Ecto neural progenitor cell (in vitro differentiated cells): ENCODE data around the gene TWIST2.

Experiments used
- DNase-seq: peaks from one replicate; pipeline ENCODE4 v3.0.0-alpha.2; 2018; ENCODE audit warnings: low spot score

TWIST2 gene

DNA sequence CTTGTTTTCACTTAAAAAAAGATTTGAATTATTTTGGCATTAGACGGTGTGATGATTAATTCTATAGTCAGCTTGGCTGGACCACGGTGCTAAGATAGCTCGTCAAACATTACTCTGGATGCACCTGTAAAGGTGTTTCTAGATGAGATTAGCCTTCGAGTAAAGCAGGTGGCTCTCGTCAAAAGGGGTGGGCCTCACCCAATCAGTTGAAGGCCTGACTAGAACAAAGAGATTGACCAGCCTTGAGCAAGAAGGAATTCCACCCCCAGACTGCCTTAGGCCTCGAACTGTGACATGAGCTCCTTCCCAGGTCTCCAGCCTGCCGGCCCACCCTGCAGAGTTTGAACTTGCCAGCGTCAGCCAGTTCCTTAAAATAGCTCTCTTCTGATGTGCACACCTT is 73.4 kb downstream of the TWIST2 start:
- DNase-seq, result no peak

DNA sequence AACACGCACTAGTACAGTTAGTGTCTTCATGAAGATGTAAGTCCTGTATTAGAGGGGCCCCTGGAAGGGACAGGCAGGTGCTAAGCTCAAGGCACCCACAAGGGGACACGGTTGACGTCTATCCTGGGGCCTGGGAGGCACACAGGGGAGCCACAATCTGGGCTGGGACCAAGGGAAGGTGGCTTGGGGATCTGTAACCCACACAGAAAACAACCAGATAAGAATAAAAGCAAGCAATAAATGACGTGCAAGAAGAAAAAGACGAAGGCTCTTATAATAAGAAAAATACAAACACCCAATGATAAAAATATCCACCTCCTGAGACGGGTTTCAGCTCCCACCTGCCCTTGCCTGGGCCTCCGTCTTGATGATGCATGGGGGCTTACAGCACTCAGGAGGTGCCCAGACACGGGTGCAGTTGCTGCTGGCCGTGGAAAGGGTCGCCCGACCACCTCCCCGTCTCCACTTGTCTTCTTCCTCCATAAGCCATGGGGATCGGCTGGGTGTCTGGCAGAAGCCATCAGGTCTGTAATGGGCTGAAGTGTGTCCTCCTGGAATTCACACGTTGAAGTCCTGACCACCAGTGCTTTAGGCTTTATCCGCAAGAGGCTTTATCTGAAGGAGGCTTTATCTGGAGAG is 73.9 kb downstream of the TWIST2 start:
- DNase-seq, result no peak

DNA sequence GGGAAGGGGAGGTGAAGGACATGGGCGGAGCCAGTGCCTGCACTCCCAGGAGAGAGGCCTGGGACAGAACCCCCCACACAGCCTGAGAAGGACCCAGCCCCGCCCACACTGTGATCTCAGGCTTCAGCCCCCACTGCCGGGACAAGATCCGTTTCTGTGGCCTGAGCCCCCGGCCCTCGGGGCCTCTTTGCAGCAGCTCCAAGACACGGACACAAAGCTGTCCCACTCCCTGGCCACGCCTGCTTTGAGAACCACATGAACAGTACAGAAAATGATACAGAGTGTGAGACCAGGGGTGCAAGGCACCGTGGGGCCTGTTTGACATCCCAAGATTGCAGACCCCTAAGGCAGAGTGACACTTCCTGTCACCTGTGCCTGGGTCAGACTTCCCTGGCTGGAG is 74.5 kb downstream of the TWIST2 start:
- no peak for DNase-seq

- DNase-seq, result no peak
Observed at GRCh38 chr2:238924032-238924431, 76.1 kb downstream of the TWIST2 start.

DNA sequence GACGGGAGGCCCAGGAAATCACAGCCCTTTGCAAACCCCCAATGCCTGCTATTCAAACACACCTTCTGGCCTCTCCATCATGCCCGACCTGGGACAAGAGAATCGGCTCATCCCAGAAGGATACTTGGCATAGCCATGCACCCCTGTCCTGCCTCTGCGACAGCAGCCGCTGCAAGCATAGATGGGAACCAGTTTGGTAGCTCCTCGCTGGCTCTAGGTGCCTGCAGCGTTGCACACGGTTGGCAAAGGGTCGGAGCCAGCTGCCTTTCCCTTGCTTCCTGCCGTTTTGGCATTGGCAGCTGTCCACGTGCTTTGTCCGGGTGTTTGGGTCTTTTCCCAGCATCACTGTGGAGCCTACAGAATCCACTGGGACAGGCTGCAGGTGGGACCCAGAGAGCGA is 76.9 kb downstream of the TWIST2 start:
- no peak for DNase-seq

GRCh38 chr2:238925281-238925680 is 77.4 kb downstream of the TWIST2 start:
- no peak for DNase-seq

- no peak for DNase-seq
Observed at GRCh38 chr2:238925816-238926521, 78.1 kb downstream of the TWIST2 start.

GRCh38 chr2:238926761-238927611 is 79.1 kb downstream of the TWIST2 start:
- DNase-seq, result no peak

DNA sequence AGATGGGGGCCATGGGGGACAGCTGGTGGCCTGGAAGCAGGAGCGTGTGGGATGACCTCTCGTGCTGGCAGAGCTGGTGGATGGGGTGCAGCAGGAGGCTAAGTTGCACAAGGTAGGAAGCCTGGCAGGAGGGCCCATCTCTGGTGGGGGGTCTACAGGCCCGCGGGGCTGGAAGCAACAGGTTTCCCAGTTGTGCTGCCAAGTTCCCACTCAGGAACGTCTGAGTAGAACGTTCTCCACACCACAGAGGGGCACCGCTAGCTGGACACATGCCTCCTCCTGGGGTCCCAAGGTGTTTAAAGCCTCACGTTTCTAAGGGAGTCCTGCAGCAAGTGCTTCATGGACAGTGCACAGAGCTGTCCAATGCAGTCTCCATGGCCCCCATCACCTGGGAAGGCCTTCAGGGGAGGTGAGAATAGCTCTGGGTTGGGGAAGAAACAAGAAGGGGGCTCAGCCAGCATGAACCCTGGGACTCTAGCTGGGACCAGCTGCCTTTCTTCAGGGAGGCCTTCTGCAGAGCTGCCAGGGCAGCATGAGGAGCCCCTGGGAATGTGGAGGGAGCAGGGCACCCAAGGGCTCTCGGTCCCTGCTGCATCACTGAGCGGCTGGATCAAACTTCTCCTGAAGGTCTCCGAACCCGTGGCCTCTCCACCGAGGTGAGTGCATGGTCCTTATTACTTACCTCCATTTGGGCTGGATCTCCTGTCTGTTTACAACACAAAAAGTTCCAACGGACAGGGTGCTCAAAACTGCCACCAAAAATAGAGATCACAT is 80.0 kb downstream of the TWIST2 start:
- DNase-seq, result no peak

DNA sequence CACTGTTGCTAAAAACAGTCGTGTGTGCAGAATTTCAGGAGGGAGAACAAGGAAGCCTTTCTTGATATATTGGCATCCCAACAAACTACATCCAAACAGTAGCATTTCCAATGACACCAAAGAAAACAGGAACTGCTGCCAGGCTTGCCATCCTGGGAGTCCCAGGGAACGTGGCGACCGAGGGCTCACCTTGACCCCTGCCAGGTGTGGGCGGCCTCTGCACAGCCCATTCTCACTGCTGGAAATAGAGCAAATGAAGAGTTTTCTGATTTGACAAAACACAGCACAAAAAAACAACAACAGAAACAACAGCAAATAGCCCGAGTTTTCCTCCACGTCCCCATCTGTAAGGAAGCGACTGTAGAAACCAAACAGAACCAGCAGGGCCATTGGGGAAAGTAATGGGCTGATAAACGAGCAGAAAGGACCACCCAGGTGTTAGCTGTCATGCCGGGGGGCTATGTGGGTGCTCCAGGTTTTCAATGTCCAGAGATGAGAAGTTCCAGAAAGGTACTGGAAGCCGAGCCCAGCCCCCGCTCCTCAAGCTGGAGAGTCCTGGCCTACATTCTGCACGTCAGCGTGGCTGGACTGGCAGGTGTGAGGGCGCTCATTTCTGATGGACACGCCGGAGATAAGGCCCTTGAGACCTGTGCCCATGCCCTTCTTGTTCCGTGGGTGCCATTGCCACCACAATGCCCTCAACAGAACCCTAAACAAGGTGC is 80.8 kb downstream of the TWIST2 start:
- DNase-seq, result peak; percentile 37

DNA sequence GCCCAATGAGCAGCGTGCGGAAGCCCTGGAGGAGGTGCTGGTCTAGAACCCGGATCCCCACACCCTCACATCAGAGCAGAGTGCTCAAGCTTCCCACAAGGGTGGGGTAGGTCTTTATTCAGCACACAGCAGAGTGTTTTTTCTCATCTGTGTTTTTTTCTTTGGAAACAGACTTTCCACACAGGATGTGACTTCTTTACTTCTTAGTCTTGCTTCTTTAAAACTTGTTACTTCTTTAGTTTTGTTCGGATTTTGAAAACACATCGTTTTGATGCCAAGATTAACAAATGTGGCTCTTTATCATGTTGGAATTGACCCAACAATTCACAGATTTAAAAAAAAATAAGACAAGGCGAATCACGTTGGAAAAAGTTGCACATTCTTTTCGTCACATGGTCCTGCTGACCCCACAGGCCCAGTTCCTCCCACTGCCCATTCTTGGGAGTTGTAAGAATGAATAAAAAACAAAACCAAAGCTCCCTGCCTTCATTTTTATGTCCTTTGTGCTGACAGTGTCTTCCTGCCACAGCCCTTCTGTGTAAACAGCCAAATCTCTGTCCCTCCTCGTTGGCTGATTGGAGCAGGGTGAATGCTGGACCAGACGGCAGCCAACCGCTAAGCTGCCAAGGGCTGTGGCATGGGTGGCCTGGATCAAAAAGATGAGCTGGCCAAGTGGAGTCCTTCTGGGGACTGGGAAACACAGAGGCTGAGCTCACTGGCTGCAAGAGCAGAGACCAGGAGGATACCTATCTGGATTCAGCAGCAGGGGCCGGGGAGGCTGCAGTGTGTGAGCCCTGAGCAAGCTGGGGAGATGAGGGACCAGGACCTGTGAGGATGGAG is 81.6 kb downstream of the TWIST2 start:
- peak; percentile 42 for DNase-seq

DNA sequence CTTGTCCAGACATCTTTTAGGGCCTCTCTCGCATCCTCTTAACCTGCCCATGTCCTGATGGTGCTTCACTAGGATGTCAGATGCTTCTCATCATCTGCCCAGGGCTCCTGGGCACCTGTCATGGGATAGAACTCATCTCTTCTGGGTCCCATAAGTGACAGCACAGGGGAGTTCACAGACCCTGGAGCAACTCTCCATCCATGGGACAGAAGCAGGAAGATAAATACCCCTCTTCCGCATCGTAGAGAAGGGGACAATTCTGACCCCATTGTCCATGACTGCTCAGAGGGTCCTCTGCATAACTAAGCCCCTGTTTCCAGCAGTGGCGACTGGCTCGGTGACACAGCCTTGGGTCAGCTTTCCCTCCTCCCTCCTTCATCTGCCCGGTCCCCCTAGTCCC is 82.3 kb downstream of the TWIST2 start:
- peak; percentile 23 for DNase-seq

DNA sequence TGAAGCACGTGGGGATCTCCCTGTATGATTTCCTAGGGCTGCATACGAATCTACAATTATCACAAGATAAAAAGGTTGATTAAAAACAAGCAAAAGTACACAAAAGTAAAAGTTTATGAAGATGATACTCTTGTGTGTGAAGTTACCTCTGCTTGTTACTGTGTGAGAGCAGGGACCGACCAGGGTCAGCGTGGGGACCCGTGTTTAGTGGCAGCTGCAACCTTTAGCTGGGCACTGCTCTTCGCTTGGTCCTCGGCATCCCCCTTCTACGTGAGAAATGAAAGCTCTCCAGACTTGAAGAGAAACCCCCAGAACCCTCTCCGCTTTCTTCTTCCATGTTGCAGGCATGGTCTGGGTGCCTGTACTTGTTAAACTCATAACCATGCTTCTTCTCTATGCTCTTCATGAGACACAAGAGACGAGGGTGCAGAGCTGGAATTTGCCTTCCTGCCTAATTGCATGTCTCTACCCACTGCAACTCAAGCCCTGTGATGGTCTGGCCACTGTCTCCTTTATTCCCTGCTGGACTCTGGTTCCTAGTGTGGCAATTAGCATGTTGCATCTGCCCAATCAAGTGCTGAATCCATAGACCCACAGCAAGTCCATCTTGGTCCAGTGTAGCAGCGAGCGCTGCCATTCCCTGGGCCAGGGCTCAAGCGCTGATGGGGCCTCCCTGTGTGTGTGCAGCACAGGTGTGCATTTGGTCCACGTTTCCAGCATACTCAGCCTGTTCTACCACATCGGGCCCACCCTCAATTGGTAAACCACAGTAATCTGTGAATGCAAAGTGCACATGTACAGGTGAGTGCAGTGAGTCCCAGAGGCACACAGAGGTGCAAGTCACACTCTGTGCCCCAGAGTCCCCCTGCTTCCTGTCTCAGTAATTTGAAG is 88.5 kb downstream of the TWIST2 start:
- no peak for DNase-seq

GRCh38 chr2:238938003-238938400 is 90.1 kb downstream of the TWIST2 start:
- no peak for DNase-seq

GRCh38 chr2:238938401-238939055 is 90.6 kb downstream of the TWIST2 start:
- DNase-seq, result no peak

DNA sequence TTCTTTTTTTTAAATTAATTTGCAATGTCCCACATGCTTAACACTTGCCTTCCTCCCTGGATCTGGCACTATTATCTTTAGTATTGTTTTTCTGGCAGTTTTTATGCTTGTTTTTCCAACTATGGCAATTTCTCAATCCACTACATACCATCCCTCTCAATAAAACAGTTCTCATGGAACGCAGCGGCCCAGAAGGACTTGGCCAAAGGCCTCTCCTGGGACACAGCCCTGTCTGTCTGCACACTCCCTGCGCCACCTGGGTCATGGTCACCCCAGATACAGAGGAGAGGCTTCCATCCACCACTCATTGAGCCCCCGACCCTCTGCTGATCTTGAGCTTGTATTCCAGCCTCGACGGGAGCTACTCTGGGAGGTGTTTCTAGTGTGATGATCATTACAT is 91.2 kb downstream of the TWIST2 start:
- DNase-seq, result no peak

DNA sequence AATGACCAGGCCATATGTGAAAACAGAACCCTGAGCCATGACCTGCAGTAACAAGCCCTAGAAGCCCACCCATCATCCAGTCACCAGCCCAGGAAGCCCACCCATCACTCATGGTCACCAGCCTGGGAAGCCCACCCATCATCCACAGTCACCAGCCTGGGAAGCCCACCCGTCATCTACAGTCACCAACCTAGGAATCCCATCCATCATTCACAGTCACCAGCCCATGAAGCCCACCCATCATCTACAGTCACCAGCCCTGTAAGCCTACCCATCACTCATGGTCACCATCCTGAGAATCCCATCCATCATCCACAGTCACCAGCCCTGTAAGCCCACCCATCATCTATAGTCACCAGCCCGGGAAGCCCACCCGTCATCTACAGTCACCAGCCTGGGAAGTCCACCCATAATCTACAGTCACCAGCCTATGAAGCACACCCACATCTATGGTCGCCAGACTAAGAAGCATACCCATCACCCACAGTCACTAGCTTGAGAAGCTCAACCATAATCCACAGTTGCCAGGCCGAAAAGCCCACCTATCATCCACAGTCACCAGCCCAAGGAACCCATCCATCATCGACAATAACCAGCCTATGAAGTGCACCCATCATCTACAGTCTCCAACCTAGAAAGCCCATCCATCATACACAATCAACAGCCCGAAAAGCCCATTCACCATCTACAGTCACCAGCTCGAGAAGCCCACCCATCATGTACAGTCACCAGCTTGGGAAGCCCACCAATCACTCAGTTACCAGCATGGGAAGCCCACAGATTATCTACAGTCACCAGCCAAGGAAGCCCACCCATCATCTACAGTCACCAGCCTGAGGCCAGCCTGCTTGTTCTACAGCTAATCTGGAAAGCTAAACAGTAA is 91.9 kb downstream of the TWIST2 start:
- no peak for DNase-seq

- DNase-seq, result no peak
Observed at GRCh38 chr2:238940806-238941205, 92.9 kb downstream of the TWIST2 start.
